Endothelial cell (in vitro differentiated cells): Measurements from ENCODE around the gene DAZAP1. TPM values are rescaled to one million over a fixed set of nuclear protein-coding genes. Genes with fewer than 3 reads are reported as not detected.
A peak's percentile ranks its signal among the peaks of the same experiment; 100 is the strongest.

Source experiments
- DNase-seq: peaks from one replicate; pipeline ENCODE4 v3.0.0; 2021; ENCODE audit warnings: low spot score
- H3K27ac Mint-ChIP-seq: one replicate; pipeline ENCODE4 v1.8.0; 2021; ENCODE audit warnings: mixed read lengths, inconsistent platforms; ENCODE audit not compliant: unreplicated experiment
- H3K27me3 Mint-ChIP-seq: one replicate; pipeline ENCODE4 v1.8.0; 2021; ENCODE audit warnings: mild to moderate bottlenecking, moderate library complexity, mixed read lengths, inconsistent platforms; ENCODE audit not compliant: unreplicated experiment
- H3K36me3 Mint-ChIP-seq: one replicate; pipeline ENCODE4 v1.8.0; 2021; ENCODE audit warnings: mild to moderate bottlenecking, low read depth, mixed read lengths, inconsistent platforms; ENCODE audit not compliant: unreplicated experiment
- H3K4me1 Mint-ChIP-seq: one replicate; pipeline ENCODE4 v1.8.0; 2021; ENCODE audit warnings: mild to moderate bottlenecking, mixed read lengths, inconsistent platforms; ENCODE audit not compliant: unreplicated experiment
- H3K4me3 Mint-ChIP-seq: one replicate; pipeline ENCODE4 v1.8.0; 2021; ENCODE audit warnings: mild to moderate bottlenecking, mixed read lengths, inconsistent platforms; ENCODE audit not compliant: unreplicated experiment
- H3K9me3 Mint-ChIP-seq: one replicate; pipeline ENCODE4 v1.8.0; 2021; ENCODE audit warnings: mixed read lengths, inconsistent platforms; ENCODE audit not compliant: unreplicated experiment
- total RNA-seq: library from RNA; stranded (reverse); fragmentation: NEBNext Ultra II Directional; extraction: Animal tissue kit (Norgen Biotek cat#: 25700); gene quantifications from one replicate; pipeline ENCODE4 v1.2.1, GENCODE V29; 2021; ENCODE audit not compliant: unreplicated experiment
- TF ChIP-seq, protein P1 (sequence below): fragments of 200-600 bp; sonication (generic); IDR thresholded peaks from one replicate; pipeline ENCODE4 v1.5.0; 2021; ENCODE audit warnings: antibody characterized with exemption; ENCODE audit not compliant: unreplicated experiment

Gene DAZAP1
- total RNA-seq, 1 donor from 2014 or later = 145 TPM

DNA sequence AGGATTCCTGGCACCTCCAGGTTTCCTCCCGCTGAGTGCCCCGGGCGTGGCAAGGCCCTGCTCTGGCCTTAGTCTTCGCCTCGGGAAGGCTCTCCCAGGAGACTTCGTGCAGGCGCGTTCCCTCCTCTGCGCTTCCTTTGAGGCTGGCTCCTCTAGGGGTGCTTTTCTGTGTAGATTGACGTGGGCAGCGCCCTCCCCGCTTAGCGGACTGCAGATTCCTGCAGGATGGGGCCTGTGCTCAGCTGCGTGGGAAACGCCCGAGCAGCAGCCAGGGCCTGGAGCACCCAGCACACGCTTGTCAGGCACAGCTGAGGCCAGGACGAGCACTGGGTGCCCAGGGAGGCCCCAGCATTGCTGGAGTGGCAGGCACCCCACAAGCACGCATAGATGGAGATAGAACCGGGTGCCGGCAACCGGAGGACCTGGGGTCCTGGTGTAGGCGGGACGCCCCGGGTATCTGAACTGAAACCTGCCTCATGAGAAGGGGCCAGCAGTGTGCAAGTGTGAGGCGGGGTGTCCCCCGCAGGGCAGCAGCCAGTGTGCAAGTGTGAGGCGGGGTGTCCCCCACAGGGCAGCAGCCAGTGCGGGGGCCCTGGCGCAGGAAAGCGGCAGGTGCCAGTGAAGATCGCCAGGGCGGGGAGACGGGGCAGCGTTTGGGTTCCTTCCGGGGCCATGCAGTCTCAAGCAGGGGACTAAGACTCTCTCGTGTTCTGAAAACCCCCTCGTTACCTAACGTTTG is 20.3 kb upstream of the DAZAP1 start:
- Mint-ChIP-seq H3K4me3 (no peak overlapping the region), H3K4me1 (peaks cover 11% of the 10 kb centered on the region), H3K27me3 (peaks cover 17% of the 10 kb centered on the region), H3K27ac (no peak overlapping the region), H3K9me3 (no peaks in the 10 kb centered on the region), H3K36me3 (peaks cover 22% of the 10 kb centered on the region)
- TF ChIP-seq, protein P1, sequence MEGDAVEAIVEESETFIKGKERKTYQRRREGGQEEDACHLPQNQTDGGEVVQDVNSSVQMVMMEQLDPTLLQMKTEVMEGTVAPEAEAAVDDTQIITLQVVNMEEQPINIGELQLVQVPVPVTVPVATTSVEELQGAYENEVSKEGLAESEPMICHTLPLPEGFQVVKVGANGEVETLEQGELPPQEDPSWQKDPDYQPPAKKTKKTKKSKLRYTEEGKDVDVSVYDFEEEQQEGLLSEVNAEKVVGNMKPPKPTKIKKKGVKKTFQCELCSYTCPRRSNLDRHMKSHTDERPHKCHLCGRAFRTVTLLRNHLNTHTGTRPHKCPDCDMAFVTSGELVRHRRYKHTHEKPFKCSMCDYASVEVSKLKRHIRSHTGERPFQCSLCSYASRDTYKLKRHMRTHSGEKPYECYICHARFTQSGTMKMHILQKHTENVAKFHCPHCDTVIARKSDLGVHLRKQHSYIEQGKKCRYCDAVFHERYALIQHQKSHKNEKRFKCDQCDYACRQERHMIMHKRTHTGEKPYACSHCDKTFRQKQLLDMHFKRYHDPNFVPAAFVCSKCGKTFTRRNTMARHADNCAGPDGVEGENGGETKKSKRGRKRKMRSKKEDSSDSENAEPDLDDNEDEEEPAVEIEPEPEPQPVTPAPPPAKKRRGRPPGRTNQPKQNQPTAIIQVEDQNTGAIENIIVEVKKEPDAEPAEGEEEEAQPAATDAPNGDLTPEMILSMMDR = no peak
- DNase-seq = no peak

DNA sequence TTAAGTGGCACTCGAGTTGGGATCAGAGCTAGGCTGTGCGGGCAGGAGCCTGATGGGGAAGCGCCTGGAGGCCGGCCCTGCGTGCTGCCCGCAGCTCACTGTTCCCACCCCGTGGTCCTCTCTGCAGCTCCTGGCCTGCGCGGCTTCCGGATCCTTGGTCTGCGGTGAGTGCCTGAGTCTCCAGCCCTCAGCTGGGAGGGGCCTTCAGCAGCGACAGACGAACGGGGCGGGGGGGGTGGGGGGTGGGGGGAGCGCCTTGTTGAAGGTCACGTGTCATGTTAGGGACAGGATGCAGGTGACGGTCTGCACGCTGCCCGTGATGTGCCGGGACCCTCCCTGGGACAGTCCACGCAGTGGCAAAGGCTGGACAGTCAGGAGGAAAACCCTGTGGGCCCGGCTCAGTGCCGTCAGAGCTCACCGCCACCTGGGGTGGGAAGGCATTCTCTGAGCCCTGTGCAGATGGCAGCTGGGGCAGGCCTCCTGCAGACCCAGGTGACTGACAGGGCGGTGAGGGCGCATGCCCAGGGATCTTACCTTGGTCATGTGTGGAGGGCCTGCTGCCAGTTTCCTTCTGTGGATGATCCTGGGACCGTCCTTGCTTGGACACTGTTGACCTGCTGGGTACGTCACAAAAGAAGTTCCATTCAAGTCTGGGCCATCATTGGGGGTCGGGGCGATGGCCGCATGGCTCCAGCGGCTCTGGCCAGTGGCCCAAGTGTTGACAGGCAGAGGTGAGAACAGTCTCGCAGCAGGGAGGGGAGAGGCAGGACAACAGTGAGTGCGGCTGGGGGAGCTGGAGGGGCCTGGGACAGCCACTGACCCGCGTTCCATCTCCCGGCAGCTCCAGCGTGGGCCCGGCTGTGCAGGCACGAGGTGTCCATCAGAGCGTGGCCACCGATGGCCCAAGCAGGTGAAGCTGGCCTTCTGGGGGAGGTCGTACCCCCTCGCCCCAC is 19.4 kb upstream of the DAZAP1 start:
- no peak for DNase-seq
- Mint-ChIP-seq H3K4me1 (peaks cover 9% of the 10 kb centered on the region), H3K36me3 (peaks cover 23% of the 10 kb centered on the region), H3K27me3 (peaks cover 14% of the 10 kb centered on the region), H3K9me3 (no peaks in the 10 kb centered on the region), H3K4me3 (no peak overlapping the region), H3K27ac (no peak overlapping the region)
- TF ChIP-seq, protein P1 = no peak

DNA sequence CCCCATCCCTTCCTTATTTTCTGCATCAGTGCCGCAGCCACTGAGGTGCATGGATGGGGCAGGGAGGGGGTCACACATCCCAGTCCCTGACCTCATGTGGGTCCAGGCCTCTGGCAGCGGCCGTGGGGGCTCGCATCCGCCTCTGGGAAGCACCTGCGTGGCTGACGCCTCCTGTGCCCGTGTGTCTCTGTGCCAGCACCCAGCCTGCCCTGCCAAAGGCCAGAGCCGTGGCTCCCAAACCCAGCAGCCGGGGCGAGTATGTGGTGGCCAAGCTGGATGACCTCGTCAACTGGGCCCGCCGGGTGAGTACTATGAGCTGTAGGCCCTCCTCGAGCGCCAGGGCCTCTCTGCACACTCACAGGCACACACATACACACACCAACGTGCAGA is 18.8 kb upstream of the DAZAP1 start:
- DNase-seq = no peak
- Mint-ChIP-seq H3K27ac (peak overlapping the region; percentile 24), H3K36me3 (peaks cover 17% of the 10 kb centered on the region), H3K4me3 (peak overlapping the region; percentile 69), H3K27me3 (peaks cover 9% of the 10 kb centered on the region), H3K9me3 (no peaks in the 10 kb centered on the region), H3K4me1 (peaks cover 5% of the 10 kb centered on the region)
- TF ChIP-seq, protein P1 = no peak

DNA sequence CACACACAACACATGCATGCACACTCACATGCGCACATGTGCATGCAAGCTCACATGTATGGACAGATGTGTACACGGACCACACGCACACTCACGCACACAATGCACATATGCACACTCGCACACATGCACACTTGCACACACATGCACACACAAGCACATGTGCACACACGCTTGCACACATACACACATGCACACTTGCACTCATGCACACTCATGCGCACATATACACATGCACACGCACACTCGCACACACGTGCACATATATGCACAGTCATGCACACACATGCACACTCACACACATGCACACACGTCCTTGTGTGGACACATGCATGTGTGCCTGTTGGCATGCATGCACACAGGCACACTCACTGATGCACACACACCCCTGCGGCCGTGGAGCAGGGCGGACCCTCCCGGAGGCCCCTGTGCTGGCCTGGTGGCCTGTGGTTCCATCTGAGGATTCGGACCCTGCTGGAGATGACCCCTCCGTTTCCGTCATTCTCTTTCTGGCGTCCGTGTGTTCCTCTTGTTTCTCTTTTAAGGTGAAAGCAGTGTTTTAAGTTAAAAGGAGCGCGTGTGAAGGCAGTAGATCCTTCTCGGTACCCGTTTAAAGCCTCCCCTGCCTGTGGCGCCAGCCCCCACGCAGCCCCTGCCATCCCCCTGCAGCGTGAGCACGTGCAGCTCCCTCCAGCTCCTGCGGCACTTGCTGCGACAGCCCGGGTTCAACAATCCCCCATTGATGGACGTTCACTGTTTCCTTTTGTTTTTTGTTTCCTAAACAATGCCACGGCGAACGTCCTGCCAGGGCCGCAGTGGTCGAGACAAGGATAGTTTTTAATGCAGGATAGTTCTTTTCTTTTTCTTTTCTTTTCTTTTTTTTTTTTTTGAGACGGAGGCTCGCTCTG is 18.1 kb upstream of the DAZAP1 start:
- H3K36me3 Mint-ChIP-seq = peaks cover 17% of the 10 kb centered on the region
- peaks cover 9% of the 10 kb centered on the region for H3K27me3 Mint-ChIP-seq
- H3K4me1 Mint-ChIP-seq = peaks cover 5% of the 10 kb centered on the region
- peak overlapping the region; percentile 24 for H3K27ac Mint-ChIP-seq
- TF ChIP-seq, protein P1 = no peak
- H3K4me3 Mint-ChIP-seq = peak overlapping the region; percentile 69
- DNase-seq = no peak
- H3K9me3 Mint-ChIP-seq = no peaks in the 10 kb centered on the region
